ENCODE data around the gene NUDT3.
"Not testable (repeated sequence)": the region's sequence is repeated elsewhere in the genome, so short reads cannot be mapped to it uniquely, and the experiment has no call there.

The NUDT3 gene

DNA sequence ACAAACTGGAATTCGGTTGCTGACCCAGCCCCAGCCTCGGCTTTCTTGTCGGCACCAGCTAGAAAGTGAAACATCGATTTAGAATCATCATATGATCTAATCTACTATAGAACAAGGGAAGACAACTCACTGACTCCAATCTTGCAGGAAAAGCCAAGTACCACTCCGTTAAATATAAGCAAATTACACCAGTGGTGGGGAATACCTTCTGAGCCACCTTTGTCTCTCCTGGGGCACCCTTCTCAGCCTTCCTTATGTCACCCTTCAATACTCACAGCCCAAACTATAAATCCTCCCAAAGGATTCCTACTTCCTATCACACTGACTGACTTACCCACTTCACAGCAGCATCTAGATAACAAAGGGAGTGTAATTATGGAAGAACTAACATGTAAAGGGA is 25.9 kb upstream of the NUDT3 start:
- CTCF ChIA-PET = no interaction called here
- TF ChIP-seq BHLHE40 (IDR thresholded peaks at IDR 0.05; ENCODE audit: borderline replicate concordance) = no peak
- no peak for TF ChIP-seq HDGF (IDR thresholded peaks at IDR 0.05; ENCODE audit: borderline replicate concordance)
- no peak for TF ChIP-seq FOXA1 (IDR thresholded peaks at IDR 0.05)
- TF ChIP-seq FOXK2 (IDR thresholded peaks at IDR 0.05) = no peak
- TF ChIP-seq SUZ12 (IDR thresholded peaks at IDR 0.05) = no peak
- TF ChIP-seq CTBP1 (IDR thresholded peaks at IDR 0.05; ENCODE audit: borderline replicate concordance) = no peak
- no peak for TF ChIP-seq ELF4 (IDR thresholded peaks at IDR 0.05)
- no peak for TF ChIP-seq FOXM1 (IDR thresholded peaks at IDR 0.05; ENCODE audit: borderline replicate concordance)
- TF ChIP-seq L3MBTL2 (conservative IDR thresholded peaks at IDR 0.05) = no peak
- no peak for TF ChIP-seq SP1 (IDR thresholded peaks at IDR 0.05)
- DNase-seq (ENCODE audit: extremely low spot score) = no peak
- POLR2A ChIA-PET = no interaction called here

- no peak for DNase-seq (ENCODE audit: extremely low spot score)
- ChIA-PET CTCF (interaction anchor here (0.6 to 4.3 kb wide), 3 partner anchors 13 to 704 kb away, joined by 3 to 36 read pairs (median 4); partner anchors contain the start of gene SMIM29), POLR2A (interaction anchor here (1.0 to 4.5 kb wide), 3 partner anchors 8 to 170 kb away, joined by 4 to 42 read pairs (median 33); partner anchors contain the start of genes RPS10 and SMIM29)
- TF ChIP-seq ELF4 (IDR thresholded peaks at IDR 0.05) = no peak; the same call in 1 of the 2 replicates
- TF ChIP-seq L3MBTL2 (conservative IDR thresholded peaks at IDR 0.05) = no peak
- no peak for TF ChIP-seq BHLHE40 (IDR thresholded peaks at IDR 0.05; ENCODE audit: borderline replicate concordance)
- no peak for TF ChIP-seq FOXM1 (IDR thresholded peaks at IDR 0.05; ENCODE audit: borderline replicate concordance)
- no peak for TF ChIP-seq SUZ12 (IDR thresholded peaks at IDR 0.05)
- TF ChIP-seq LEF1 (IDR thresholded peaks at IDR 0.05; ENCODE audit: borderline replicate concordance) = no peak
- no peak for TF ChIP-seq HDGF (IDR thresholded peaks at IDR 0.05; ENCODE audit: borderline replicate concordance)
- no peak for TF ChIP-seq FOXK2 (IDR thresholded peaks at IDR 0.05)
- TF ChIP-seq, protein P1, sequence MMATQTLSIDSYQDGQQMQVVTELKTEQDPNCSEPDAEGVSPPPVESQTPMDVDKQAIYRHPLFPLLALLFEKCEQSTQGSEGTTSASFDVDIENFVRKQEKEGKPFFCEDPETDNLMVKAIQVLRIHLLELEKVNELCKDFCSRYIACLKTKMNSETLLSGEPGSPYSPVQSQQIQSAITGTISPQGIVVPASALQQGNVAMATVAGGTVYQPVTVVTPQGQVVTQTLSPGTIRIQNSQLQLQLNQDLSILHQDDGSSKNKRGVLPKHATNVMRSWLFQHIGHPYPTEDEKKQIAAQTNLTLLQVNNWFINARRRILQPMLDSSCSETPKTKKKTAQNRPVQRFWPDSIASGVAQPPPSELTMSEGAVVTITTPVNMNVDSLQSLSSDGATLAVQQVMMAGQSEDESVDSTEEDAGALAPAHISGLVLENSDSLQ (IDR thresholded peaks at IDR 0.05) = no peak
- no peak for TF ChIP-seq NFRKB (IDR thresholded peaks at IDR 0.05)
- TF ChIP-seq TARDBP (IDR thresholded peaks at IDR 0.05) = no peak
- no peak for TF ChIP-seq SP1 (IDR thresholded peaks at IDR 0.05)
- no peak for TF ChIP-seq ARNT (IDR thresholded peaks at IDR 0.05)
- no peak for TF ChIP-seq ZNF384 (IDR thresholded peaks at IDR 0.05)
- TF ChIP-seq CTBP1 (IDR thresholded peaks at IDR 0.05; ENCODE audit: borderline replicate concordance) = no peak
Observed at GRCh38 chr6:34416877-34417371, 24.5 kb upstream of the NUDT3 start.

DNA sequence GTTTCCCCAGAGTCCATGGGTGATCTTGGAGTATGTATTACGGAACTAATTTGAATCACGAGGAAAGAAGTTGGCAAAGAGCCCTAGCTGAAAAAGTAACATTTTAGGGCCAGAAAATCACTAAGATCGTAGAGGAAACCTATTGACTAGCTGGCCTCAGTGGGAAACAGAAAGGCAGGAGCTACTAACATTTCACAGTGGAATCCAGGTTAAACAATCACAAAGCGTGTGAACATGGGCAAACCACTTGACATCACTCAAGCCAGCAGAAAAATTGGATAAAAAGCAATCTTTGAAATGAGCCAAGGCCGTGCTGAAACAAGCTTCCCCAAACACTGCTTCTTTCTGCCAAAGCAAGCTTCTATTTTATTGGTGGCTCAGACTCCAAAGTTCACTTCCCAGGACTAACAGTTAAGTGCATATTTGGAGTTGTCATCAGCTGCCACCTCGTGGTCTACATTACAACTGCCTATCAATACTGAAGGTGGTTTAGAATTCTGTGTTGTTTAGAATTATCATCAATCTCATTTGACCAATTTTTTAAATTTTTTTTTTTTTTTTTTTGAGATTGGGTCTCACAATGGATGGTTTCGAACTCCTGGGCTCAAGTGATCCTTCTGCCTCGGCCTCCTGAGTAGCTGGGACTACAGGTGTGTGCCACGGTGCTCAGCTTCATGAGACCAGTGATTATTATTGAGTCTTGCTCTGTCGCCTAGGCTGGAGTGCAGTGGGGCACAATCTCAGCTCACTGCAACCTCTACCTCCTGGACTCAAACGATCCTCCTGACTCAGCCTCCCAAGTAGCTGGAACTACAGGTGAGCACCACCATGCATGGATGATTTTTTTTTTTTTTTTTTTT is 22.8 kb upstream of the NUDT3 start:
- DNase-seq (ENCODE audit: extremely low spot score) = peak; percentile 53
- ChIA-PET CTCF (interaction anchor here (0.5 to 4.3 kb wide), 26 partner anchors 10 to 1073 kb away, joined by 3 to 36 read pairs (median 4); partner anchors contain the start of genes RPS10 and SMIM29), POLR2A (interaction anchor here (0.6 to 4.5 kb wide), 9 partner anchors 9 to 252 kb away, joined by 3 to 42 read pairs (median 4); partner anchors contain the start of genes HMGA1, NUDT3, RPS10 and SMIM29)
- TF ChIP-seq, protein P1 (IDR thresholded peaks at IDR 0.05) = peak; percentile 53
- TF ChIP-seq SP1 (IDR thresholded peaks at IDR 0.05) = no peak

GRCh38 chr6:34412643-34413214 is 20.3 kb upstream of the NUDT3 start:
- POLR2A ChIA-PET = no interaction called here
- CTCF ChIA-PET = no interaction called here
- no peak for TF ChIP-seq BHLHE40 (IDR thresholded peaks at IDR 0.05; ENCODE audit: borderline replicate concordance)
- TF ChIP-seq SUZ12 (IDR thresholded peaks at IDR 0.05) = no peak
- no peak for TF ChIP-seq FOXM1 (IDR thresholded peaks at IDR 0.05; ENCODE audit: borderline replicate concordance)
- TF ChIP-seq FOXA1 (IDR thresholded peaks at IDR 0.05) = no peak
- no peak for TF ChIP-seq FOXK2 (IDR thresholded peaks at IDR 0.05)
- TF ChIP-seq HDGF (IDR thresholded peaks at IDR 0.05; ENCODE audit: borderline replicate concordance) = no peak
- TF ChIP-seq ARNT (IDR thresholded peaks at IDR 0.05) = no peak
- DNase-seq (ENCODE audit: extremely low spot score) = no peak

GRCh38 chr6:34412016-34412415 is 19.5 kb upstream of the NUDT3 start:
- ChIA-PET POLR2A (no interaction called here), CTCF (no interaction called here)
- DNase-seq (ENCODE audit: extremely low spot score) = no peak
- TF ChIP-seq HDGF (IDR thresholded peaks at IDR 0.05; ENCODE audit: borderline replicate concordance) = no peak
- TF ChIP-seq TARDBP (IDR thresholded peaks at IDR 0.05) = no peak
- TF ChIP-seq SP1 (IDR thresholded peaks at IDR 0.05) = no peak
- no peak for TF ChIP-seq NFRKB (IDR thresholded peaks at IDR 0.05)
- TF ChIP-seq LEF1 (IDR thresholded peaks at IDR 0.05; ENCODE audit: borderline replicate concordance) = no peak
- no peak for TF ChIP-seq FOXK2 (IDR thresholded peaks at IDR 0.05)
- no peak for TF ChIP-seq CTBP1 (IDR thresholded peaks at IDR 0.05; ENCODE audit: borderline replicate concordance)
- no peak for TF ChIP-seq FOXA1 (IDR thresholded peaks at IDR 0.05)
- no peak for TF ChIP-seq SUZ12 (IDR thresholded peaks at IDR 0.05)
- no peak for TF ChIP-seq L3MBTL2 (conservative IDR thresholded peaks at IDR 0.05)
- TF ChIP-seq FOXM1 (IDR thresholded peaks at IDR 0.05; ENCODE audit: borderline replicate concordance) = no peak
- no peak for TF ChIP-seq ELF4 (IDR thresholded peaks at IDR 0.05)

GRCh38 chr6:34407915-34408314 is 15.4 kb upstream of the NUDT3 start:
- POLR2A ChIA-PET; DNase-seq (ENCODE audit: extremely low spot score); CTCF ChIA-PET: not testable (repeated sequence)

All from HEK293T (cell line).